GM19351 (cell line): ENCODE results near the gene DOCK11.

Source experiments
- ATAC-seq: cut with Tn5 transposase; IDR thresholded peaks from one replicate; pipeline ENCODE4 v1.9.1; 2021; ENCODE audit warnings: mild to moderate bottlenecking, moderate library complexity; ENCODE audit not compliant: unreplicated experiment

The DOCK11 gene

GRCh38 chrX:118528071-118528737 is 32.6 kb downstream of the DOCK11 start:
- ATAC-seq = peak; percentile 63

- no peak for ATAC-seq
Measured at GRCh38 chrX:118530219-118530911, 34.8 kb downstream of the DOCK11 start.

DNA sequence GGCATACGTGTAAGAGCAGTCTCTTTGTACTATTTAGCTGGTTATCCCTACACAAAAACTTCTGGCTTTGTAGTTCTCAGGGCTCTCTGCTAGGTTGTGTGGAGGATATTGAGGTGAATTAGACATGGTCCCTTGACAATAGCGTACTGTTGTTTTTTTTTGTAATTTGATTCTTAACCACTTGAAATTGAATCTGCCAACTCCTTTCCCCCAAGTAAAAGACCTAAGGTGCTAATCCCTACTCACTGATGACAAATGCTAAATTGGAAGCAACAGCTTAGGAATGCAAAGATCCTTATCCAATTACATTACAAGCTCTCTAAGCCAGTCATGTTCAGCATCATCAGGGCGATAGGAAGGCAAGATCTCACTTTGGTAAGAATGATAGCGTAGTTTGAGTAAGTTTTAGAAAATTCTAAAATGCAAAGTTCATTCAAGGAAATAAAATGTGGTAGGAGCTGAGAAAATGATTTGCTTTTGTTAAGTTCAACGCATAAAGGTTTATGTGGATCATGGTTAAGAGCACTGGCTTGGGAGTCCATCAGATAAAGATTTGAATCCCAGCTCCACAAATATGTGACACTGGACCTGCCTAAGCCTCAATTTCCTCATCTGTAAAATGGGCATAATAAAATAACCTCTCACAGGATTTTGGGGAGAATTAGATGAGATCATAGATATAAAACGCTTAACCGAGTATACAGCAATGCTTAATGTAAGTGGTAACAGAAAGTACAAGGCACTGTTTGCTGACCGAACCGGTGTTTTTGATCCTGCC is 39.3 kb downstream of the DOCK11 start:
- no peak for ATAC-seq

DNA sequence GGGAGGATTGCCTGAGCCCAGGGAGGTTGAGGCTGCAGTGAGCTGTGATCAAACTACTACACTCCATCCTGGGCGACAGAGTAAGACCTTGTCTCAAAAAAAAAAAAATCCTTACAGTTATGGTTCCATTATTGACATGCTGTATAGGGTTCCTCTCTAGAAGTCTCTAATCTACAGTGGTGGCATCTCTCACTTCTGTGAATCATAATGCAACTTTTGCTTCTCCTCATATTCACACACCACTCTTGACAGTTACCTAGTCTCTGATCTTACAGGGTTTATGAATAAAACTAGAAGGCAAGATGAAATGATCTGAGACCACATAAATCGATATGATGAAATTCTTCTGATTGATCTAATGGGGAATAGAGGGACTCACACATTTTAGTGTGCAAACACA is 40.6 kb downstream of the DOCK11 start:
- peak; percentile 60 for ATAC-seq

GRCh38 chrX:118536687-118537461 is 41.3 kb downstream of the DOCK11 start:
- peak; percentile 65 for ATAC-seq

DNA sequence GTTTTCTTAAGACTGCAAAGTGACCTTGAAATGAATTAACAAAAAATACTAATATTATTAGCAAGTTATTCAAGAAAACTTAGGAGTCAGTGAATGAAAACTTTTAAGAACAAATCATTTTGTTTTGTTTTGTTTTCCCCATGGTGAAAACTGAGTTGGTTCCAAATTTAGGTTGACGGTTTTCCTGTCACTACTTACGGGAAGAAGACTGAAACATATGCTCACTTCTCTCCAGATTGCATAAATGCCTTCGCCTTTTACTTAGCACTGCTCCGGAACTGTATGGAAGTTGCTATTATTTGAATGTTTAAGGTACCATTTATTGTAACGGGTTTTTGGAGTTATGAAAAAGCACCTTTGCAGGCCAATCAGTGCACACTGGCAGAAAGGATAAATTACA is 42.8 kb downstream of the DOCK11 start:
- ATAC-seq = no peak

GRCh38 chrX:118540342-118540741 is 44.7 kb downstream of the DOCK11 start:
- no peak for ATAC-seq

DNA sequence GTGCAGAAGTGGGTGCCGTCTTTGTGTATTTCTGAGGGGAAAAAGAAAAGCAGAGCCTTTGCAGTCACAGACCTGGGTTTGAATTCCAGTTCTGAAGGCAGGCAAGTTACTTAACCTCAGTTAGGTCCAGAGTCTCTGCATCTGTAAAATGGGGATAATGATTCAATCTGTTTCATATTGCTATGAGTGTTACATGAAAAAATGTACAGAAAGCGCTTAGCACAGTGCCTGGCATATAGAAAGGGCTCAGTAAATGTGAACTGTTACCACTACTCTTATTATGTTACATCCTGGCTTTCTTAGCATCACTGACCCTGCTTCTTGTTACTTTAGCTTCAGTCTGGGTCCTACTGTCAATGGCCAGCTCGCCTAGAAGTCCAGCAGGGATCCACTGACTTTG is 45.9 kb downstream of the DOCK11 start:
- no peak for ATAC-seq

DNA sequence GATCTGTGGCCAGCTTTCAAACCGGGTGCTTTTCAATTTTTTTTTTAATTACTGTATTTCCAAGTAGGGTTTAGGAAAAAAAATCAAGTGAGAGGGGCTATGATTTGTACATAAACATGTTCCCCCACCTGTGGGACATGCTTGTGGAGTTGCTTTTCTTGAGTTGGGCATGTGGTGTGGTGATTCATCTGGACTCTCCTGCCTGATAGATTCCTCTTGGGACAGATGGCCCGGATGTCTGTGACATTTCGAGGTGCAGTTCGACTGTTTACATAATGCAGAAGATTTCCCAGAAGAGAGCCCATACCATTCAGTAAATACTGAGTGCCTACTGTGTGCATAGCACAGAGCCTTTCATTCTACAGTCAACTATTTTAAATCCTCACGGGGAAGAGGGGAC is 49.9 kb downstream of the DOCK11 start:
- ATAC-seq = no peak

DNA sequence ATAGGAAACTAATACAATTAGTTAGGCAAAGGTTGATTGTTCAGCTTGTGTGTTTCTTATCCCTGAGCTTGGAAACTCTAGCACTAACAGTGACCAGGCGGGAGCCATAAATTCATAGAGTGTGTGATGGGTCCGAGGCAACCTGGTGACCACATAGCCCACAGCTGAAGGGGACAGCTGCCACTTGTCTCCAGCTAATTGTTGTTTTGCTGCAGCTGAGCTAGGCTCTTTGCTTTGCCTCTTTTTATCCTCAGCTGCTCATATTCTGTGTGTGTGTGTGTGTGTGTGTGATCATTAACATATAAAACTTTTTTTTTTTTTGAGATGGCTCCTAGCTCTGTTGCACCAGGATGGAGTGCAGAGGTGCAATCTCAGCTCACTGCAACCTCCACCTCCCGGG is 53.2 kb downstream of the DOCK11 start:
- no peak for ATAC-seq

DNA sequence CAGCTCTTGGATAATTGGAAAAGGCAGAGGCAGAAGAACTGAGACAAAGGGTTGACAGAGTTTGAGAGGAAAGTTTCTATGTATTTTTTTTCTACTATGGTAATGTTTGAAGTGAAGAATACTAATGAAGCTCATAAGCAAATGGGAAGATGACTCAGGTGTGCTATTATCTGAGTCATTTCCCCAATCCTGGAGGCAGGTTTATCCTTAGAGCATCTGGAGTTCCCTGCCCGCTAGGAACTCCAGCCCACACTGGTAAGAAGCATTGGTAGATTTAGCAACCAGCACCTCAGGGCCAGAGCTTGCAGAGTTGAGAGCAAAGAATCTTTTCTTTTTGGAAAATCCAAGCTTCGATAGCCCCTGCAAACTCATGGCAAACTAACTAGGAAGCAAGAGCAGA is 55.2 kb downstream of the DOCK11 start:
- no peak for ATAC-seq

DNA sequence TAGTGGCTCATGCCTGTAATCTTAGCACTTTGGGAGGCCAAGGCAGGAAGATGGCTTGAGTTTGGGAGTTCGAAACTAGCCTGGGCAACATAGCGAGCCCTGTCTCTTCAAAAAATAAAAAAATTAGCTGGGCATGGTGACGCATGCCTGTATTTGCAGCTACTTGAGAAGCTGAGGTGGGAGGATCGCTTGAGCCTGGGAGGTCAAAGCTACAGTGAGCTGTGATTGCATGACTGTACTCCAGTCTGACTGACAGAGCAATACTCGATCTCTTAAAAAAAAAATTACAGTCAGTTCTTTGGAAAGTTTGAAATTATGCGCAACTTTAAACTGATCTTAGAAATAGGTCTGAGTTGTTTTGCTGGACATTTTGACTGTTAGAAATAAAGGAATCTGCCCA is 55.8 kb downstream of the DOCK11 start:
- ATAC-seq = no peak

DNA sequence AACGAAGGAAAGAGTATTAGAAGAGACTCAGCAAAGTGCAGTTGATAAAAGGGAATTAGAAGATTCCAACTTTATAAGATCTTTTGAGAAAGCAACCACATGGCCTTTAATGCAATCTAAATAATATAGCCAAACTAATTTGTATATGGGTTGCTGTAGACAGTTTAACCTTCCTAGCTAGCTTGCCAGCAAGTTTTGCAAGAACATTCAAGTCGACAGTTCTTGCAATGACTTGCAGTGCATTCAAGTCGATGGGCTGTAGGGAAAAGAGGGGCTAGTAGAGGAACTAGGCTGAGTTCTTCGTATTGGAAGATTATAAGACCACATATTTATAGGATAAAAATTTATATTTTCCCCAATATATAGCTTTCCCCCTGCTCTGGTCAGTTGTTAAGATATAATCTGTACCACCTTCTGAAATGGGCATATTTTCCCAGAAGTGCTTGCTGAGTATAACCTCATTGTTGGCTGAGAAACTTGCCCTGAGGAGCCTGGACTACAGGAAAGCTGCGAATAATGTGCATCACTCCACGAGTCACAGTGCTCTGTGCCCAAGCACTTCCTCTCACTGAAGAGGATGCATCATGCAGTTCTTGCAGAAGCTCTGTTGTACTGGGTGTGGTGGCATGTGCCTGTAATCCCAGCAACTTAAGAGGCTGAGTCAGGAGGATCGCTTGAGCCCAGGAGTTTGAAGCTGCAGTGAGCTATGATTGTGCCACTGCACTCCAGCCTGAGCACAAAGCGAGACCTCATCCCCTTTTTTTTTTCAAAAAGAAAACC is 56.7 kb downstream of the DOCK11 start:
- ATAC-seq = no peak

- no peak for ATAC-seq
Measured at GRCh38 chrX:118553042-118553710, 57.6 kb downstream of the DOCK11 start.

DNA sequence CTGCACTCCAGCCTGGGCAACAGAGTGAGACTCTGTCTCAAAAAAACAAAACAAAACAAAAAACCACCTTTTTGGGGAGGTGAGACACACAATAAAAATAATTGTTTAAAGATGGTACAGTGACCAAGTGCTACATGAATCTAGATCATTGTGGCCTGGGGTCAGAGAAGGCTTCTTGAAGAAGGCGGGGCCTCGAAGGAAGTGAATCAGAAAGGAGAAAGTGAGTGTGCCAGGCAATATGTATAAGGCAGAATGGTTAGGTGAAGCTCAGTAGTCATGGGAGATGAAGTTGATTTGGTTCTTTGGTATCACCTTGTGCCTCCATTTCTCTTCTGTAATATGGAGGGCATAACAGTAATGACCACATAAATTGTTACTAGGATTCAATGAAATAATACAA is 58.9 kb downstream of the DOCK11 start:
- no peak for ATAC-seq

GRCh38 chrX:118558926-118559325 is 63.3 kb downstream of the DOCK11 start:
- ATAC-seq = no peak

DNA sequence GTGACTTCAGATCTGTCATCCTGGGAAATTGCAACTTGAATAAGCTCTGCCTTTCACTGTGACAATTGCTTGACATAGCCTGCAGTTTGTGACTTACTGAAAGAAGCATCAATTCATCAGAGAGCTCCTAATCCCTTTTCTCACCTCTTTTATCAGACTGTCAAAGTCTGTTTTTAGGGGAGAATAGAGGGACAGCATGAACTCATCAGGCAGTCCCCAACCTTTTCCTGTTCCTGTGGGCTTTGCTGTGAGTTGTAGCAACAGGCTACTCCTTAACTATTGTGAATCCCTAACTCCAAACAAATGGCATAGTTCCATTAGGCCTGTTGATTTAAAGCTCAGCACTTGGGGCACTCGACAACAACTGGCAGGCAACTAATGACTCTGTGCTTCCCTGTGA is 64.9 kb downstream of the DOCK11 start:
- ATAC-seq = no peak

DNA sequence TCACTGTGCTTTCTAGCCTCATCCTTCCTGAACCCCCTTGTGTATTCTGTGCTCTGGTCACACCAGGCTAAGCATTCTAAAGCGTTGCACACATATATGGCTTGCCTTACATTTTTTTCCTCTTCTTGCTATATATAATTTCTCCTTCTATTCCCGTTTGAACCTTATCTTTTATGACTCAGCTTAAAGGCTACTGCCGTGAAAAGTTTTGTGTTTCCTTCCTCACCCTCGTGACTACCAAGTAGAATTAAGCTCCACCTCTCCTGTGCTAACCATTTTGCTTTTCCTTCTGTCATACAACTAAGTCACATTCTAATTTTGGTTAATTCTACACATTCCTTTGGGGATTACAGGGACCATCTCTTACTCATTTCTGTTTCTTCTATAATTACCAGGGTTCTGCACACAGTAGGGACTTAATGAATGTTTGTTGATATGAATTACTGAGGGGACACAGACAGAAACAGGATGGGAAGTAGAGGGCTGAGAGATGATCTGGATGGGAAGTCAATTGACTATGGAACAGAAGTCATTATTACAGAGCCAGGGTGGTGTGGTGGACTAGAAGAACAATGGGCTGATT is 67.1 kb downstream of the DOCK11 start:
- no peak for ATAC-seq

GRCh38 chrX:118564498-118564897 is 68.9 kb downstream of the DOCK11 start:
- ATAC-seq = no peak

DNA sequence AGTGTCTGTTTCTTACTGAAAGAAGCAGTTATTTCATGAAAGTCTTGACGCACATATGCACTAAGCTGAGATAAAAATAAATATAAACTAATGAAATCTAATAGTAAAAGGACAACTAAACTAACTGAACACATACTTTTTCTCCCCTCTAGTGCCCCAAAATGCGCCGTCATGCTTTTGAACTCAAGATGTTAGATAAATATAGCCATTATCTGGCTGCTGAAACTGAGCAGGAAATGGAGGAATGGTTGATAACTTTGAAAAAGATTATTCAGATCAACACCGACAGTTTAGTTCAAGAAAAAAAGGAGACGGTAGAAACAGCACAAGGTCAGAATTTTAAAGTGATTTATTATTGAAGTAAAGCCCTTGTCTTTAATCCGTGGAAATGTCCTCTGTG is 70.2 kb downstream of the DOCK11 start:
- no peak for ATAC-seq
